CD4-positive, alpha-beta T cell treated with Interleukin-17A for 4 hours (primary cell): Measurements from ENCODE around the gene FRK.
"Not testable (repeated sequence)": the region's sequence is repeated elsewhere in the genome, so short reads cannot be mapped to it uniquely, and the experiment has no call there.

Source experiments
- DNase-seq: peaks from one replicate; pipeline ENCODE4 v3.0.0-alpha.2; 2020; ENCODE audit warnings: mixed read lengths

The FRK gene

GRCh38 chr6:115937502-115937901 is 123.2 kb downstream of the FRK start:
- not testable (repeated sequence) for DNase-seq

- DNase-seq = no peak
Measured at GRCh38 chr6:115935361-115935760, 125.3 kb downstream of the FRK start.

GRCh38 chr6:115934829-115935228 is 125.9 kb downstream of the FRK start:
- no peak for DNase-seq

- no peak for DNase-seq
Measured at GRCh38 chr6:115934145-115934544, 126.5 kb downstream of the FRK start.

GRCh38 chr6:115932481-115932880 is 128.2 kb downstream of the FRK start:
- DNase-seq = no peak

- not testable (repeated sequence) for DNase-seq
Measured at GRCh38 chr6:115928000-115928399, 132.7 kb downstream of the FRK start.

- no peak for DNase-seq
Measured at GRCh38 chr6:115922971-115923370, 137.7 kb downstream of the FRK start.

GRCh38 chr6:115914098-115914497 is 146.6 kb downstream of the FRK start:
- DNase-seq = no peak

GRCh38 chr6:115909923-115910546 is 150.7 kb downstream of the FRK start:
- DNase-seq = no peak

GRCh38 chr6:115908906-115909559 is 151.7 kb downstream of the FRK start:
- no peak for DNase-seq

GRCh38 chr6:115905471-115905870 is 155.2 kb downstream of the FRK start:
- no peak for DNase-seq

- DNase-seq = no peak
Measured at GRCh38 chr6:115902436-115902835, 158.3 kb downstream of the FRK start.

GRCh38 chr6:115901896-115902295 is 158.8 kb downstream of the FRK start:
- no peak for DNase-seq

GRCh38 chr6:115899730-115900282 is 160.9 kb downstream of the FRK start:
- no peak for DNase-seq

- DNase-seq = no peak
Measured at GRCh38 chr6:115898246-115898645, 162.4 kb downstream of the FRK start.

- no peak for DNase-seq
Measured at GRCh38 chr6:115896538-115897129, 164.1 kb downstream of the FRK start.

- DNase-seq = no peak
Measured at GRCh38 chr6:115894426-115894992, 166.2 kb downstream of the FRK start.

GRCh38 chr6:115891750-115892149 is 168.9 kb downstream of the FRK start:
- DNase-seq = no peak

GRCh38 chr6:115891111-115891669 is 169.5 kb downstream of the FRK start:
- DNase-seq = no peak

GRCh38 chr6:115890238-115890637 is 170.5 kb downstream of the FRK start:
- no peak for DNase-seq

GRCh38 chr6:115888687-115889470 is 171.8 kb downstream of the FRK start:
- not testable (repeated sequence) for DNase-seq

GRCh38 chr6:115887891-115888290 is 172.8 kb downstream of the FRK start:
- no peak for DNase-seq
